Forelimb muscle (tissue), 1 donor: ENCODE results near the gene RBM4. TPM values are rescaled to one million over a fixed set of nuclear protein-coding genes. Genes with fewer than 3 reads are reported as not detected.

ENCODE experiments used
- DNase-seq: peaks from one replicate; pipeline ENCODE4 v3.0.0-alpha.2; 2013; ENCODE audit warnings: low read depth
- polyA plus RNA-seq: library from polyadenylated mRNA; unstranded; fragments of 120-200 nt; gene quantifications from one replicate; pipeline ENCODE4 v1.2.1, GENCODE V29; 2013; ENCODE audit not compliant: insufficient read length

RBM4 gene
- polyA plus RNA-seq, 1 donor = 127 TPM

GRCh38 chr11:66651016-66651415, 12.5 kb downstream of the RBM4 start:
- no peak for DNase-seq

GRCh38 chr11:66652651-66653050, 14.1 kb downstream of the RBM4 start:
- DNase-seq = no peak

- DNase-seq = no peak
Observed at GRCh38 chr11:66653123-66653522, 14.6 kb downstream of the RBM4 start.

GRCh38 chr11:66659763-66660162, 21.3 kb downstream of the RBM4 start:
- DNase-seq = no peak

GRCh38 chr11:66663741-66664296, 25.3 kb downstream of the RBM4 start:
- DNase-seq = no peak

- no peak for DNase-seq
Observed at GRCh38 chr11:66665369-66665768, 26.9 kb downstream of the RBM4 start.

- DNase-seq = no peak
Observed at GRCh38 chr11:66670816-66671215, 32.3 kb downstream of the RBM4 start.

- DNase-seq = no peak
Observed at GRCh38 chr11:66674964-66675602, 36.6 kb downstream of the RBM4 start.

GRCh38 chr11:66676282-66676919, 37.9 kb downstream of the RBM4 start:
- DNase-seq = no peak

- no peak for DNase-seq
Observed at GRCh38 chr11:66676931-66677598, 38.6 kb downstream of the RBM4 start.

- DNase-seq = peak; percentile 92
Observed at GRCh38 chr11:66677599-66678375, 39.3 kb downstream of the RBM4 start, which contains the start of gene RBM4B. TSS of gene RBM4B (minus strand) at chr11:66677887. CDS start at chr11:66677079, 808 bp downstream.

- DNase-seq = no peak
Observed at GRCh38 chr11:66680966-66681645, 42.6 kb downstream of the RBM4 start.

GRCh38 chr11:66683877-66684276, 45.4 kb downstream of the RBM4 start:
- no peak for DNase-seq

- DNase-seq = no peak
Observed at GRCh38 chr11:66684635-66685034, 46.1 kb downstream of the RBM4 start.

GRCh38 chr11:66685276-66686099, 47.0 kb downstream of the RBM4 start:
- DNase-seq = no peak

GRCh38 chr11:66686100-66686785, 47.7 kb downstream of the RBM4 start:
- DNase-seq = no peak

- DNase-seq = no peak
Observed at GRCh38 chr11:66686801-66687750, 48.6 kb downstream of the RBM4 start.

GRCh38 chr11:66687831-66688281, 49.4 kb downstream of the RBM4 start:
- DNase-seq = no peak
